H1 (cell line): ENCODE data around the gene CCDC14. TPM values are rescaled to one million over a fixed set of nuclear protein-coding genes. Genes with fewer than 3 reads are reported as not detected.

Experiments
- CTCF ChIA-PET: fragments of 300-600 bp; sonication (Branson Sonifier 250); formaldehyde crosslinking; loops from one replicate; lab custom pipeline; 2021; ENCODE audit not compliant: partially characterized antibody; lab: Charles Lee
- POLR2A ChIA-PET: fragments of 300-600 bp; sonication (Branson Sonifier 250); formaldehyde crosslinking; loops from one replicate; lab custom pipeline; 2021; ENCODE audit warnings: inconsistent platforms; ENCODE audit not compliant: partially characterized antibody; lab: Charles Lee
- DNase-seq, 2 experiments: peaks; one replicate each; pipeline versions ENCODE4 v3.0.0 to v3.0.0-alpha.2; 2010 to 2022; ENCODE audit warnings: low spot score in 2 of 2, low read depth in 1 of 2, mixed read lengths in 1 of 2
- FAIRE-seq: peaks from 2 replicates; lab custom pipeline; 2011; peaks lifted over from hg19 to GRCh38; lab: Jason Lieb, UNC
- H2AFZ ChIP-seq: 2 replicates; pipeline ENCODE4 v1.8.1; 2012; ENCODE audit warnings: low read length, inconsistent platforms
- H2AK5ac ChIP-seq: 2 replicates; pipeline ENCODE4 v1.6.1; 2013; ENCODE audit warnings: low read depth, low read length
- H2BK120ac ChIP-seq: replicated peaks from 2 replicates; pipeline ENCODE3; 2013; ENCODE audit warnings: low read depth, low read length, inconsistent platforms
- H2BK12ac ChIP-seq: 2 replicates; pipeline ENCODE4 v1.6.1; 2013; ENCODE audit warnings: low read depth, low read length
- H2BK15ac ChIP-seq: 2 replicates; pipeline ENCODE4 v1.6.1; 2013; ENCODE audit warnings: low read length
- H2BK20ac ChIP-seq: 2 replicates; pipeline ENCODE4 v1.6.1; 2013; ENCODE audit warnings: low read length
- H2BK5ac ChIP-seq: 2 replicates; pipeline ENCODE4 v1.6.1; 2013; ENCODE audit warnings: low read depth, low read length
- H3K14ac ChIP-seq: 2 replicates; pipeline ENCODE4 v1.6.1; 2013; ENCODE audit warnings: inconsistent platforms; ENCODE audit not compliant: insufficient read length
- H3K18ac ChIP-seq: 2 replicates; pipeline ENCODE4 v1.6.1; 2013; ENCODE audit warnings: low read length; ENCODE audit errors: extremely low read depth
- H3K23ac ChIP-seq: 2 replicates; pipeline ENCODE4 v1.6.1; 2013; ENCODE audit warnings: inconsistent platforms; ENCODE audit not compliant: insufficient read length
- H3K23me2 ChIP-seq: 2 replicates; pipeline ENCODE4 v1.6.1; 2013; ENCODE audit warnings: low read depth, low read length
- H3K27ac ChIP-seq: 2 replicates; pipeline ENCODE4 v1.6.1; 2011; ENCODE audit warnings: low read depth, low read length, inconsistent platforms
- H3K27me3 ChIP-seq, 4 experiments: replicated peaks in 1 of 4; 1 replicate in 1 of 4; 2 replicates in 3 of 4; pipeline versions ENCODE4 v1.6.1 to v1.8.1; 2011 to 2013; ENCODE audit warnings: low read length in 3 of 4, mild to moderate bottlenecking in 3 of 4, inconsistent platforms in 2 of 4, mixed read lengths in 2 of 4, moderate library complexity in 1 of 4; ENCODE audit not compliant: control insufficient read depth in 3 of 4, insufficient read depth in 3 of 4; ENCODE audit errors: extremely low read depth in 1 of 4
- H3K36me3 ChIP-seq, 4 experiments: 2 replicates each; pipeline versions ENCODE4 v1.6.1 to v1.8.1; 2011 to 2013; ENCODE audit warnings: mild to moderate bottlenecking in 4 of 4, low read length in 3 of 4, moderate library complexity in 2 of 4, control low read depth in 1 of 4, inconsistent platforms in 1 of 4; ENCODE audit not compliant: insufficient read depth in 4 of 4, control insufficient read depth in 2 of 4
- H3K4ac ChIP-seq: replicated peaks from 2 replicates; pipeline ENCODE3; 2013; ENCODE audit warnings: low read length, low read depth, mixed read lengths, inconsistent platforms; ENCODE audit not compliant: insufficient read length
- H3K4me1 ChIP-seq, 4 experiments: replicated peaks in 1 of 4; 1 replicate in 1 of 4; 2 replicates in 3 of 4; pipeline versions ENCODE4 v1.6.1 to v1.8.1; 2011 to 2013; ENCODE audit warnings: low read length in 3 of 4, inconsistent platforms in 2 of 4, mixed read lengths in 1 of 4; ENCODE audit not compliant: insufficient read depth in 4 of 4, control insufficient read depth in 3 of 4
- H3K4me2 ChIP-seq, 2 experiments: 2 replicates each; pipeline versions ENCODE4 v1.6.1 to v1.8.1; 2011 to 2013; ENCODE audit warnings: low read depth in 2 of 2, low read length in 2 of 2, control low read depth in 1 of 2, inconsistent platforms in 1 of 2, mild to moderate bottlenecking in 1 of 2; ENCODE audit not compliant: insufficient read depth in 1 of 2
- H3K4me3 ChIP-seq, 4 experiments: fragments of 200-600, 300-600 bp in 1 of 4; sonication (generic), shearing (Covaris generic), sonication (Bioruptor Twin) in 1 of 4; 2 replicates each; pipeline versions ENCODE4 v1.5.1 to v1.8.1; 2011 to 2016; ENCODE audit warnings: low read length in 4 of 4, low read depth in 3 of 4, control low read depth in 2 of 4, inconsistent platforms in 2 of 4, mild to moderate bottlenecking in 2 of 4, mixed read lengths in 1 of 4, moderate library complexity in 1 of 4; ENCODE audit not compliant: insufficient read depth in 2 of 4; ENCODE audit errors: extremely low read depth in 1 of 4
- H3K56ac ChIP-seq: replicated peaks from 2 replicates; pipeline ENCODE3; 2013; ENCODE audit warnings: low read depth, mild to moderate bottlenecking, mixed read lengths, low read length, inconsistent platforms; ENCODE audit not compliant: insufficient read length
- H3K79me1 ChIP-seq: 2 replicates; pipeline ENCODE4 v1.6.1; 2013; ENCODE audit warnings: low read depth, low read length, control low read depth
- H3K79me2 ChIP-seq, 2 experiments: 2 replicates each; pipeline versions ENCODE4 v1.6.1 to v1.8.1; 2012 to 2013; ENCODE audit warnings: low read length in 2 of 2, mild to moderate bottlenecking in 2 of 2, inconsistent platforms in 1 of 2; ENCODE audit not compliant: insufficient read depth in 2 of 2, control insufficient read depth in 1 of 2
- H3K9ac ChIP-seq, 4 experiments: replicated peaks in 1 of 4; 1 replicate in 1 of 4; 2 replicates in 3 of 4; pipeline versions ENCODE4 v1.6.1 to v1.8.1; 2011 to 2013; ENCODE audit warnings: low read depth in 3 of 4, low read length in 3 of 4, control low read depth in 2 of 4, mild to moderate bottlenecking in 2 of 4, moderate library complexity in 2 of 4, inconsistent platforms in 1 of 4; ENCODE audit errors: extremely low read depth in 1 of 4
- H3K9me3 ChIP-seq, 2 experiments: 2 replicates each; pipeline versions ENCODE4 v1.6.1 to v1.8.1; 2012 to 2013; ENCODE audit warnings: mild to moderate bottlenecking in 2 of 2, moderate library complexity in 2 of 2, control low read depth in 1 of 2, inconsistent platforms in 1 of 2, low read depth in 1 of 2, low read length in 1 of 2, mixed read lengths in 1 of 2; ENCODE audit not compliant: insufficient read depth in 2 of 2
- H4K20me1 ChIP-seq, 2 experiments: replicated peaks in 1 of 2; 2 replicates each; pipeline versions ENCODE3 to v1.8.1; 2011 to 2013; ENCODE audit warnings: inconsistent platforms in 2 of 2, low read length in 2 of 2, mild to moderate bottlenecking in 1 of 2; ENCODE audit not compliant: insufficient read depth in 2 of 2, control insufficient read depth in 1 of 2
- H4K5ac ChIP-seq: 2 replicates; pipeline ENCODE4 v1.6.1; 2013; ENCODE audit warnings: low read length, low read depth, mixed read lengths, inconsistent platforms; ENCODE audit not compliant: insufficient read length
- H4K8ac ChIP-seq: 2 replicates; pipeline ENCODE4 v1.8.0; 2013; ENCODE audit warnings: mild to moderate bottlenecking, moderate library complexity, low read length, inconsistent platforms; ENCODE audit not compliant: insufficient read depth; ENCODE audit errors: extremely low read depth
- H4K91ac ChIP-seq: replicated peaks from 2 replicates; pipeline ENCODE3; 2013; ENCODE audit warnings: low read length, mixed read lengths, inconsistent platforms; ENCODE audit not compliant: insufficient read length
- CEBPB ChIP-seq: IDR thresholded peaks from 2 replicates; pipeline ENCODE4 v1.6.1; 2012; ENCODE audit warnings: low read depth, low read length
- EZH2 ChIP-seq: fragments of 200-600 bp; sonication (generic); IDR thresholded peaks from 2 replicates; pipeline ENCODE4 v1.7.1; 2012; ENCODE audit warnings: low read depth, mild to moderate bottlenecking, moderate library complexity, low read length, inconsistent platforms; ENCODE audit not compliant: severe bottlenecking
- JUN ChIP-seq: IDR thresholded peaks from 2 replicates; pipeline ENCODE4 v1.6.1; 2011; ENCODE audit warnings: low read depth, mild to moderate bottlenecking, improper control_type of control experiment, low read length
- KDM1A ChIP-seq: fragments of 200-600, 300-600 bp; sonication (generic); IDR thresholded peaks from 2 replicates; pipeline ENCODE4 v1.7.1; 2016; ENCODE audit warnings: mild to moderate bottlenecking, low read length, borderline replicate concordance
- NRF1 ChIP-seq: IDR thresholded peaks from 2 replicates; pipeline ENCODE4 v1.6.1; 2011; ENCODE audit warnings: mild to moderate bottlenecking, low read depth, low read length, improper control_type of control experiment
- RAD21 ChIP-seq, 2 experiments: IDR thresholded peaks in 1 of 2; conservative IDR thresholded peaks in 1 of 2; 2 replicates each; pipeline ENCODE4 v1.6.1; 2011; ENCODE audit warnings: low read depth in 2 of 2, low read length in 2 of 2, improper control_type of control experiment in 1 of 2, inconsistent platforms in 1 of 2, mild to moderate bottlenecking in 1 of 2, moderate library complexity in 1 of 2
- RFX5 ChIP-seq: IDR thresholded peaks from 2 replicates; pipeline ENCODE4 v1.6.1; 2011; ENCODE audit warnings: low read depth, low read length, improper control_type of control experiment, borderline replicate concordance
- RNF2 ChIP-seq: fragments of 200-900, 300-1000 bp; sonication (generic); IDR thresholded peaks from 2 replicates; pipeline ENCODE4 v1.7.1; 2016; ENCODE audit warnings: borderline replicate concordance, low read depth, mild to moderate bottlenecking, antibody characterized with exemption, low read length; ENCODE audit not compliant: poor library complexity, severe bottlenecking; ENCODE audit errors: missing control alignments
- SP2 ChIP-seq: IDR thresholded peaks from 2 replicates; pipeline ENCODE4 v1.6.1; 2012; ENCODE audit warnings: mild to moderate bottlenecking, low read length, inconsistent platforms
- YY1 ChIP-seq: IDR thresholded peaks from 2 replicates; pipeline ENCODE4 v1.6.1; 2011; ENCODE audit warnings: low read depth, mild to moderate bottlenecking, low read length
- WGBS, 2 experiments: shearing (Covaris generic) in 1 of 2; methylation state at CpG; one replicate each; pipeline versions ENCODE4 v1.1.6 to v1.1.7; 2013 to 2015; ENCODE audit warnings: low lambda C conversion rate in 2 of 2, mixed read lengths in 2 of 2, inconsistent platforms in 1 of 2, low coverage in 1 of 2, missing lambda C conversion rate in 1 of 2; ENCODE audit not compliant: insufficient replicate concordance in 2 of 2, insufficient coverage in 1 of 2, insufficient read length in 1 of 2; ENCODE audit errors: extremely low coverage in 1 of 2, missing lambda C conversion rate in 1 of 2; 5-methylcytosine and 5-hydroxymethylcytosine counted together
- polyA plus RNA-seq, 7 experiments: library from polyadenylated mRNA; depleted of rRNA in 3 of 7; stranded (reverse) in 5 of 7; unstranded in 2 of 7; fragments of >200 nt in 5 of 7; fragments of 200-250 nt in 2 of 7; gene quantifications; 1 replicate in 5 of 7; 2 replicates in 1 of 7; 4 replicates in 1 of 7; pipeline versions ENCODE4 v1.2.1 to v1.2.3, GENCODE V29; 2011 to 2013; ENCODE audit warnings: missing spikeins in 2 of 7, mixed read lengths in 2 of 7
- total RNA-seq: library from RNA; stranded (reverse); fragmentation: NEBNext Ultra II Directional; extraction: Animal tissue kit (Norgen Biotek cat#: 25700); gene quantifications from 2 replicates; pipeline ENCODE4 v1.2.1, GENCODE V29; 2021
- TF ChIP-seq, protein P1 (sequence below): IDR thresholded peaks from 2 replicates; pipeline ENCODE4 v1.6.1; 2012; ENCODE audit warnings: inconsistent platforms
- TF ChIP-seq, protein P2 (sequence below): IDR thresholded peaks from 2 replicates; pipeline ENCODE4 v1.6.1; 2011; ENCODE audit warnings: low read length, improper control_type of control experiment

CCDC14 gene
- total and polyA plus RNA-seq, 2 of the 8 experiments (the other 6 are each of a cell fraction or from before 2014, with no cell fraction given): 53.6 to 95.7 TPM

DNA sequence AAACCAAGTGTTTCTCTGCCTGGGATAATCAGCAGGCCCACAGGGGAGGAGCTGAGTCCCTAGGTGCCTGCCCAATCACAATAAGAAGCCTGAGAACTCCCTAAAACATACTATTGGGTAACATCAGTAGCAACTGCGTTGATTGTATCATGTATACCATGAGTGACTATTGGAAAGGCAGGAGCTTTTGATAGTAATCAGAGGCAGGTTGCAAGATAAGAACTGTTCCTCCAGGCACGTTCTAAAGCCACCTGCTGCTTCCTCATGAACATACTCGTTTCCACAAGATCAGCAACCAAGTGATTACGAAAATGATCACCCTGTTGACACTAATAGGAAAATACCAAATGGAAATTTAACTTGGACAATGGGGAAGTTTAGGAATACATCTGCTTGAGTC, 83.6 kb downstream of the CCDC14 start:
- 88% methylated on average over 4 of the region's 4 CpGs; no CpG with 5 or more reads in 1 of the 2 experiments for WGBS, 2 experiments
- Histone ChIP-seq H3K18ac (no peak overlapping the region), H2BK5ac (no peak overlapping the region), H3K4me2 (no peak overlapping the region), H3K56ac (no peak overlapping the region), H3K4ac (no peak overlapping the region), H2AK5ac (no peak overlapping the region), H4K91ac (no peak overlapping the region), H3K79me1 (no peaks in the 10 kb centered on the region), H3K14ac (no peak overlapping the region), H2BK20ac (no peak overlapping the region), H3K9ac (no peak overlapping the region), H3K27me3 (no peaks in the 10 kb centered on the region), H3K4me3 (no peak overlapping the region), H3K79me2 (no peaks in the 10 kb centered on the region), H3K23ac (no peak overlapping the region), H4K20me1 (no peaks in the 10 kb centered on the region), H3K27ac (no peak overlapping the region), H4K8ac (no peak overlapping the region), H3K36me3 (no peaks in the 10 kb centered on the region), H2BK120ac (no peak overlapping the region), H3K9me3 (no peaks in the 10 kb centered on the region), H2AFZ (no peak overlapping the region), H2BK15ac (no peak overlapping the region), H3K4me1 (peaks cover 0 to 5% (median 2%) of the 10 kb centered on the region in 4 experiments; a peak in 4 of 7 replicates), H3K23me2 (no peaks in the 10 kb centered on the region), H4K5ac (no peak overlapping the region), H2BK12ac (no peak overlapping the region)
- ChIA-PET POLR2A (no interaction called here), CTCF (interaction anchor here (0.7 to 1.6 kb wide), 8 partner anchors 17 to 399 kb away, joined by 3 to 5 read pairs (median 4); no protein-coding TSS in a partner anchor)
- FAIRE-seq: no peak
- no peak for DNase-seq
- TF ChIP-seq RFX5: no peak
- TF ChIP-seq NRF1: no peak
- TF ChIP-seq, protein P1, sequence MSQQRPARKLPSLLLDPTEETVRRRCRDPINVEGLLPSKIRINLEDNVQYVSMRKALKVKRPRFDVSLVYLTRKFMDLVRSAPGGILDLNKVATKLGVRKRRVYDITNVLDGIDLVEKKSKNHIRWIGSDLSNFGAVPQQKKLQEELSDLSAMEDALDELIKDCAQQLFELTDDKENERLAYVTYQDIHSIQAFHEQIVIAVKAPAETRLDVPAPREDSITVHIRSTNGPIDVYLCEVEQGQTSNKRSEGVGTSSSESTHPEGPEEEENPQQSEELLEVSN: no peak
- no peak for TF ChIP-seq KDM1A
- TF ChIP-seq SP2: no peak
- no peak for TF ChIP-seq YY1
- TF ChIP-seq RAD21 (IDR thresholded peaks at IDR 0.05 in 1 of 2, conservative IDR thresholded peaks at IDR 0.05 in 1 of 2; ENCODE audit: low read depth in 2 of 2, low read length in 2 of 2): no peak
- no peak for TF ChIP-seq JUN
- no peak for TF ChIP-seq EZH2
- TF ChIP-seq CEBPB: no peak
- TF ChIP-seq, protein P2, sequence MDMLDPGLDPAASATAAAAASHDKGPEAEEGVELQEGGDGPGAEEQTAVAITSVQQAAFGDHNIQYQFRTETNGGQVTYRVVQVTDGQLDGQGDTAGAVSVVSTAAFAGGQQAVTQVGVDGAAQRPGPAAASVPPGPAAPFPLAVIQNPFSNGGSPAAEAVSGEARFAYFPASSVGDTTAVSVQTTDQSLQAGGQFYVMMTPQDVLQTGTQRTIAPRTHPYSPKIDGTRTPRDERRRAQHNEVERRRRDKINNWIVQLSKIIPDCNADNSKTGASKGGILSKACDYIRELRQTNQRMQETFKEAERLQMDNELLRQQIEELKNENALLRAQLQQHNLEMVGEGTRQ: no peak
- no peak for TF ChIP-seq RNF2
